ENCODE data around the gene CBL. TPM values are rescaled to one million over a fixed set of nuclear protein-coding genes. Genes with fewer than 3 reads are reported as not detected.

The CBL gene
- total and polyA plus RNA-seq, 8 donors = 2.0 to 9.8 (median 3.8) TPM

- 8% methylated on average over 15 of the region's 15 CpGs for WGBS, 2 donors
- ATAC-seq (peak; percentile 57 to 73 (median 66)), FAIRE-seq (no peak)
Measured at GRCh38 chr11:119169282-119169719, 36.8 kb upstream of the CBL start.

GRCh38 chr11:119172513-119172912 lies 33.6 kb upstream of the CBL start:
- FAIRE-seq = no peak
- ATAC-seq = no peak
- TF ChIP-seq, protein P1, sequence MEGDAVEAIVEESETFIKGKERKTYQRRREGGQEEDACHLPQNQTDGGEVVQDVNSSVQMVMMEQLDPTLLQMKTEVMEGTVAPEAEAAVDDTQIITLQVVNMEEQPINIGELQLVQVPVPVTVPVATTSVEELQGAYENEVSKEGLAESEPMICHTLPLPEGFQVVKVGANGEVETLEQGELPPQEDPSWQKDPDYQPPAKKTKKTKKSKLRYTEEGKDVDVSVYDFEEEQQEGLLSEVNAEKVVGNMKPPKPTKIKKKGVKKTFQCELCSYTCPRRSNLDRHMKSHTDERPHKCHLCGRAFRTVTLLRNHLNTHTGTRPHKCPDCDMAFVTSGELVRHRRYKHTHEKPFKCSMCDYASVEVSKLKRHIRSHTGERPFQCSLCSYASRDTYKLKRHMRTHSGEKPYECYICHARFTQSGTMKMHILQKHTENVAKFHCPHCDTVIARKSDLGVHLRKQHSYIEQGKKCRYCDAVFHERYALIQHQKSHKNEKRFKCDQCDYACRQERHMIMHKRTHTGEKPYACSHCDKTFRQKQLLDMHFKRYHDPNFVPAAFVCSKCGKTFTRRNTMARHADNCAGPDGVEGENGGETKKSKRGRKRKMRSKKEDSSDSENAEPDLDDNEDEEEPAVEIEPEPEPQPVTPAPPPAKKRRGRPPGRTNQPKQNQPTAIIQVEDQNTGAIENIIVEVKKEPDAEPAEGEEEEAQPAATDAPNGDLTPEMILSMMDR (IDR thresholded peaks at IDR 0.05) = no peak
- Histone ChIP-seq H3K27ac (no peak overlapping the region), H3K9me3 (no peaks in the 10 kb centered on the region), H3K27me3 (no peaks in the 10 kb centered on the region), H3K36me3 (peaks cover 0 to 10% (median 10%) of the 10 kb centered on the region in 3 donors), H3K4me1 (peaks cover 0 to 5% (median 0%) of the 10 kb centered on the region in 3 donors), H3K4me3 (no peak overlapping the region)
- intact Hi-C loops (cut with DNase I) = no loop called here
- 89 to 92% methylated on average over 2 of the region's 2 CpGs for WGBS, 2 donors
- no peak for DNase-seq

More at GRCh38 chr11:119169282-119169719, 36.8 kb upstream of the CBL start:
- H3K36me3 ChIP-seq = peaks cover 0 to 4% (median 2%) of the 10 kb centered on the region in 3 donors
- peak overlapping the region; percentile 93 to 97 (median 94) for H3K27ac ChIP-seq
- H3K9me3 ChIP-seq = no peaks in the 10 kb centered on the region
- no peaks in the 10 kb centered on the region for H3K27me3 ChIP-seq
- intact Hi-C loops (cut with DNase I) = no loop called here
- H3K4me3 ChIP-seq = peak overlapping the region; percentile 75 to 90 (median 89)
- TF ChIP-seq, protein P1 (IDR thresholded peaks at IDR 0.05) = no peak
- peaks cover 0 to 5% (median 0%) of the 10 kb centered on the region in 3 donors for H3K4me1 ChIP-seq
- DNase-seq = peak in 4 of 6 donors; percentile 48 to 76 (median 61)

- no peak for FAIRE-seq
- H3K27me3 ChIP-seq = no peaks in the 10 kb centered on the region
- peak in 1 of 6 donors; percentile 66 for DNase-seq
- H3K36me3 ChIP-seq = peaks cover 0 to 10% (median 10%) of the 10 kb centered on the region in 3 donors
- peaks cover 0 to 5% (median 0%) of the 10 kb centered on the region in 3 donors for H3K4me1 ChIP-seq
- intact Hi-C loops (cut with DNase I) = no loop called here
- H3K4me3 ChIP-seq = no peak overlapping the region
- no peak overlapping the region for H3K27ac ChIP-seq
- 93 to 94% methylated on average over 20 to 21 of the region's 21 CpGs for WGBS, 2 donors
- no peaks in the 10 kb centered on the region for H3K9me3 ChIP-seq
- no peak for ATAC-seq
- TF ChIP-seq, protein P1 (IDR thresholded peaks at IDR 0.05) = no peak
Measured at GRCh38 chr11:119173453-119173852, 32.7 kb upstream of the CBL start.

DNA sequence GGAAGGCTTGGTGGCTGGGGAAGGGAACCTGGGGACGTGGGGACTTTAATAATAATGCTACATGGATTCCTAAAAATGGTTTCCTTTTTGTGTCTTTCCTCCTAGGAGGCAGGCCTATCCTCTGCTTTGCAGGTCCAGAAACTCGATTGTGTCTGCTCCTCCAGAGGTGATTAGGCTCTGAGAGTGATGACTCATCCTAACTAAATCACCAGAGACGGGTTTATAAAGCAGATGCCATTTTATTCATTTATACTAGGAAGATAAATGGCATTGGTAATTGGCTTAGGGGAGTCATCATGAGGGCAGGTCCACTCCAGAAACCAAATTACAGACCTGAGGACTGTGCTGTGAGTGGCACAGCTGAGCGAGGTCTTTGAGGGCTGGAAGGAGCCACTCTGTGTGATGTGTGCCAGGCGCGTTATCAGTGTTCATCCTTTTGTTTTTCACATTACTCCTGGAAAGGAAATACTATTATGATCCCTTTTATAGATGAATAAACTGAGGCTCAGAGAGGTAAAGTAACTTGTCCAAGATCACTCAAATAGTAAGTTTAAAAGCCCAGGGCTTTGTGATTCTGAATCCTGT lies 30.6 kb upstream of the CBL start:
- H3K27me3 ChIP-seq = no peaks in the 10 kb centered on the region
- DNase-seq (no peak), FAIRE-seq (no peak), ATAC-seq (no peak)
- H3K36me3 ChIP-seq = peaks cover 0 to 17% (median 14%) of the 10 kb centered on the region in 3 donors
- H3K27ac ChIP-seq = no peak overlapping the region
- H3K9me3 ChIP-seq = no peaks in the 10 kb centered on the region
- no peak overlapping the region for H3K4me3 ChIP-seq
- 72 to 73% methylated on average over 6 of the region's 6 CpGs for WGBS, 2 donors
- intact Hi-C loops (cut with DNase I) = no loop called here
- H3K4me1 ChIP-seq = no peaks in the 10 kb centered on the region
- TF ChIP-seq, protein P1 (IDR thresholded peaks at IDR 0.05) = no peak

GRCh38 chr11:119178166-119178680 lies 27.9 kb upstream of the CBL start:
- H3K4me3 ChIP-seq = no peak overlapping the region
- peaks cover 0 to 17% (median 14%) of the 10 kb centered on the region in 3 donors for H3K36me3 ChIP-seq
- intact Hi-C loops (cut with DNase I) = no loop called here
- ATAC-seq = no peak
- no peak for DNase-seq
- no peak for FAIRE-seq
- H3K27ac ChIP-seq = no peak overlapping the region
- TF ChIP-seq, protein P1 (IDR thresholded peaks at IDR 0.05) = no peak
- WGBS, 2 donors = 84 to 87% methylated on average over 4 of the region's 4 CpGs
- no peaks in the 10 kb centered on the region for H3K27me3 ChIP-seq
- H3K9me3 ChIP-seq = no peaks in the 10 kb centered on the region
- no peaks in the 10 kb centered on the region for H3K4me1 ChIP-seq

All from pancreas (tissue), 10 donors.